ENCODE measurements around the gene TMEM72. TPM values are rescaled to one million over a fixed set of nuclear protein-coding genes. Genes with fewer than 3 reads are reported as not detected.

The TMEM72 gene
- total and polyA plus RNA-seq, 2 of the 13 experiments (the other 11 are each of a cell fraction or from before 2014, with no cell fraction given), result 0.04 TPM; not detected in 1

DNA sequence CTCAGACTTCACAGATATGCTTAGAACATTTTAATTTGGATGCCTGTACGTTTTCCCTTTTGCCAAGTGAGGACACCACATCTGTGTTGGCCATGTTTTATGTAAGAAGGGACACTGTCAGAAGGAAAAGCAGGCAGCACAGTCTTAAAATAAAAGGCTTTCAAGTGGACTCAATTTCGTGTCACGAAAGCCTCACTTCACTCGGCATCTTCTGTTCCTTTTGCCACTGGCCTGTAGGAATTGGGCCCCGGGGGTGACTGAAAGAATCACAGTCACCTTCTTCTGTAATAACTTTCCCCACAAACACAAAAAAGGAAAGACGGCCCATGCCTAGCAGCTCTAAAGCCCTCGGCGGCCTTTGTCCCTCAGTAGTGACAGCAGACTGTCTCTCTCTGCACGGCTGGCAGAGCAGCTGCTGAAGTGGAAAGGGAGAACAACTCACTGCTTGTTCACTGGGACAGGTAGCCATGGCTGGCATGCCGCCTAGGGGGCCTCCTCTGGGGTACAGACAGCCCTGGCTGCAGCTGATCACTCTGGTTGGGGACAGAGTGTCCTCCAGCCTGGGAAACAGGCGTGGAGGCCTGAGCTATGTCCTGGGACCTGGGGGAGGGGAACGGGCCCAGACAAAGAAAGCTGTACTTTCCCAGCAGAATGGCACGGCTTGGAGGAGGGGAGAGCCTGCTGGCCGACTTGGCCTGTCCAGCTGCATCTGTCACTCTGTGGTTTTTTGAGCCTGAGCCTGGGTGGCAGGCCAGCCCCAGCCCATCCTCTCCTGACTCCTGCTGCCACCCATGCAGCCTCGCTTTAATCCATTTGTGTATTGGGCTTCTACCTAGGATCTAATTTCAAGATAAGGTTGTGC is 52.9 kb downstream of the TMEM72 start (continued):
- peak; percentile 52; the same call in 1 of the 2 replicates for TF ChIP-seq TAF1 (CRISPR knock-in tag; IDR thresholded peaks at IDR 0.05)
- TF ChIP-seq MTA1 (CRISPR knock-in tag; IDR thresholded peaks at IDR 0.05; ENCODE audit: borderline replicate concordance), result peak; percentile 58; the same call in 1 of the 2 replicates
- TF ChIP-seq, protein P1, sequence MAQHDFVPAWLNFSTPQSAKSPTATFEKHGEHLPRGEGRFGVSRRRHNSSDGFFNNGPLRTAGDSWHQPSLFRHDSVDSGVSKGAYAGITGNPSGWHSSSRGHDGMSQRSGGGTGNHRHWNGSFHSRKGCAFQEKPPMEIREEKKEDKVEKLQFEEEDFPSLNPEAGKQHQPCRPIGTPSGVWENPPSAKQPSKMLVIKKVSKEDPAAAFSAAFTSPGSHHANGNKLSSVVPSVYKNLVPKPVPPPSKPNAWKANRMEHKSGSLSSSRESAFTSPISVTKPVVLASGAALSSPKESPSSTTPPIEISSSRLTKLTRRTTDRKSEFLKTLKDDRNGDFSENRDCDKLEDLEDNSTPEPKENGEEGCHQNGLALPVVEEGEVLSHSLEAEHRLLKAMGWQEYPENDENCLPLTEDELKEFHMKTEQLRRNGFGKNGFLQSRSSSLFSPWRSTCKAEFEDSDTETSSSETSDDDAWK (CRISPR knock-in tag; IDR thresholded peaks at IDR 0.05), result no peak
- TF ChIP-seq, protein P2, sequence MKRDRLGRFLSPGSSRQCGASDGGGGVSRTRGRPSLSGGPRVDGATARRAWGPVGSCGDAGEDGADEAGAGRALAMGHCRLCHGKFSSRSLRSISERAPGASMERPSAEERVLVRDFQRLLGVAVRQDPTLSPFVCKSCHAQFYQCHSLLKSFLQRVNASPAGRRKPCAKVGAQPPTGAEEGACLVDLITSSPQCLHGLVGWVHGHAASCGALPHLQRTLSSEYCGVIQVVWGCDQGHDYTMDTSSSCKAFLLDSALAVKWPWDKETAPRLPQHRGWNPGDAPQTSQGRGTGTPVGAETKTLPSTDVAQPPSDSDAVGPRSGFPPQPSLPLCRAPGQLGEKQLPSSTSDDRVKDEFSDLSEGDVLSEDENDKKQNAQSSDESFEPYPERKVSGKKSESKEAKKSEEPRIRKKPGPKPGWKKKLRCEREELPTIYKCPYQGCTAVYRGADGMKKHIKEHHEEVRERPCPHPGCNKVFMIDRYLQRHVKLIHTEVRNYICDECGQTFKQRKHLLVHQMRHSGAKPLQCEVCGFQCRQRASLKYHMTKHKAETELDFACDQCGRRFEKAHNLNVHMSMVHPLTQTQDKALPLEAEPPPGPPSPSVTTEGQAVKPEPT (CRISPR knock-in tag; IDR thresholded peaks at IDR 0.05; ENCODE audit: low read depth), result no peak
- no peak for TF ChIP-seq ZEB1 (IDR thresholded peaks at IDR 0.05; ENCODE audit: insufficient replicate concordance, low read depth)
- TF ChIP-seq, protein P3, sequence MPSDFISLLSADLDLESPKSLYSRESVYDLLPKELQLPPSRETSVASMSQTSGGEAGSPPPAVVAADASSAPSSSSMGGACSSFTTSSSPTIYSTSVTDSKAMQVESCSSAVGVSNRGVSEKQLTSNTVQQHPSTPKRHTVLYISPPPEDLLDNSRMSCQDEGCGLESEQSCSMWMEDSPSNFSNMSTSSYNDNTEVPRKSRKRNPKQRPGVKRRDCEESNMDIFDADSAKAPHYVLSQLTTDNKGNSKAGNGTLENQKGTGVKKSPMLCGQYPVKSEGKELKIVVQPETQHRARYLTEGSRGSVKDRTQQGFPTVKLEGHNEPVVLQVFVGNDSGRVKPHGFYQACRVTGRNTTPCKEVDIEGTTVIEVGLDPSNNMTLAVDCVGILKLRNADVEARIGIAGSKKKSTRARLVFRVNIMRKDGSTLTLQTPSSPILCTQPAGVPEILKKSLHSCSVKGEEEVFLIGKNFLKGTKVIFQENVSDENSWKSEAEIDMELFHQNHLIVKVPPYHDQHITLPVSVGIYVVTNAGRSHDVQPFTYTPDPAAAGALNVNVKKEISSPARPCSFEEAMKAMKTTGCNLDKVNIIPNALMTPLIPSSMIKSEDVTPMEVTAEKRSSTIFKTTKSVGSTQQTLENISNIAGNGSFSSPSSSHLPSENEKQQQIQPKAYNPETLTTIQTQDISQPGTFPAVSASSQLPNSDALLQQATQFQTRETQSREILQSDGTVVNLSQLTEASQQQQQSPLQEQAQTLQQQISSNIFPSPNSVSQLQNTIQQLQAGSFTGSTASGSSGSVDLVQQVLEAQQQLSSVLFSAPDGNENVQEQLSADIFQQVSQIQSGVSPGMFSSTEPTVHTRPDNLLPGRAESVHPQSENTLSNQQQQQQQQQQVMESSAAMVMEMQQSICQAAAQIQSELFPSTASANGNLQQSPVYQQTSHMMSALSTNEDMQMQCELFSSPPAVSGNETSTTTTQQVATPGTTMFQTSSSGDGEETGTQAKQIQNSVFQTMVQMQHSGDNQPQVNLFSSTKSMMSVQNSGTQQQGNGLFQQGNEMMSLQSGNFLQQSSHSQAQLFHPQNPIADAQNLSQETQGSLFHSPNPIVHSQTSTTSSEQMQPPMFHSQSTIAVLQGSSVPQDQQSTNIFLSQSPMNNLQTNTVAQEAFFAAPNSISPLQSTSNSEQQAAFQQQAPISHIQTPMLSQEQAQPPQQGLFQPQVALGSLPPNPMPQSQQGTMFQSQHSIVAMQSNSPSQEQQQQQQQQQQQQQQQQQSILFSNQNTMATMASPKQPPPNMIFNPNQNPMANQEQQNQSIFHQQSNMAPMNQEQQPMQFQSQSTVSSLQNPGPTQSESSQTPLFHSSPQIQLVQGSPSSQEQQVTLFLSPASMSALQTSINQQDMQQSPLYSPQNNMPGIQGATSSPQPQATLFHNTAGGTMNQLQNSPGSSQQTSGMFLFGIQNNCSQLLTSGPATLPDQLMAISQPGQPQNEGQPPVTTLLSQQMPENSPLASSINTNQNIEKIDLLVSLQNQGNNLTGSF (CRISPR knock-in tag; IDR thresholded peaks at IDR 0.05), result 0 out of 2 replicates have a peak, but pooled peaks have one; percentile 47
- TF ChIP-seq, protein P4, sequence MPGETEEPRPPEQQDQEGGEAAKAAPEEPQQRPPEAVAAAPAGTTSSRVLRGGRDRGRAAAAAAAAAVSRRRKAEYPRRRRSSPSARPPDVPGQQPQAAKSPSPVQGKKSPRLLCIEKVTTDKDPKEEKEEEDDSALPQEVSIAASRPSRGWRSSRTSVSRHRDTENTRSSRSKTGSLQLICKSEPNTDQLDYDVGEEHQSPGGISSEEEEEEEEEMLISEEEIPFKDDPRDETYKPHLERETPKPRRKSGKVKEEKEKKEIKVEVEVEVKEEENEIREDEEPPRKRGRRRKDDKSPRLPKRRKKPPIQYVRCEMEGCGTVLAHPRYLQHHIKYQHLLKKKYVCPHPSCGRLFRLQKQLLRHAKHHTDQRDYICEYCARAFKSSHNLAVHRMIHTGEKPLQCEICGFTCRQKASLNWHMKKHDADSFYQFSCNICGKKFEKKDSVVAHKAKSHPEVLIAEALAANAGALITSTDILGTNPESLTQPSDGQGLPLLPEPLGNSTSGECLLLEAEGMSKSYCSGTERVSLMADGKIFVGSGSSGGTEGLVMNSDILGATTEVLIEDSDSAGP (CRISPR knock-in tag; IDR thresholded peaks at IDR 0.05; ENCODE audit: borderline replicate concordance), result peak; percentile 65; the same call in 1 of the 2 replicates
- TF ChIP-seq MYC (CRISPR knock-in tag; IDR thresholded peaks at IDR 0.05; ENCODE audit: borderline replicate concordance), result peak; percentile 66; the same call in 1 of the 2 replicates
- TF ChIP-seq CHD4 (IDR thresholded peaks at IDR 0.05; ENCODE audit: borderline replicate concordance, low read length), result no peak
- TF ChIP-seq GABPB1 (CRISPR knock-in tag; IDR thresholded peaks at IDR 0.05), result 0 out of 2 replicates have a peak, but pooled peaks have one; percentile 27
- TF ChIP-seq FOXP1 (IDR thresholded peaks at IDR 0.05), result no peak
- TF ChIP-seq FOXP1 (CRISPR knock-in tag; IDR thresholded peaks at IDR 0.05), result no peak
- TF ChIP-seq SOX5 (CRISPR knock-in tag; IDR thresholded peaks at IDR 0.05; ENCODE audit: borderline replicate concordance), result peak; percentile 65; the same call in 1 of the 2 replicates
- peak; percentile 64 for TF ChIP-seq IRF2 (CRISPR knock-in tag; IDR thresholded peaks at IDR 0.05)
- no peak for TF ChIP-seq JUND (CRISPR knock-in tag; IDR thresholded peaks at IDR 0.05)
